HG02623 (cell line): Measurements from ENCODE around the gene ZNF415.
"Not testable (repeated sequence)": the region's sequence is repeated elsewhere in the genome, so short reads cannot be mapped to it uniquely, and the experiment has no call there.

Experiments used
- ATAC-seq: cut with Tn5 transposase; IDR thresholded peaks from one replicate; pipeline ENCODE4 v1.9.1; 2021; ENCODE audit warnings: moderate library complexity; ENCODE audit not compliant: unreplicated experiment

ZNF415 gene

GRCh38 chr19:53132141-53132991, at the start of gene ZNF415:
ZNF415 (minus strand) TSS chr19:53132910; CDS start chr19:53122676, 10,234 bp downstream.
- ATAC-seq, result no peak

DNA sequence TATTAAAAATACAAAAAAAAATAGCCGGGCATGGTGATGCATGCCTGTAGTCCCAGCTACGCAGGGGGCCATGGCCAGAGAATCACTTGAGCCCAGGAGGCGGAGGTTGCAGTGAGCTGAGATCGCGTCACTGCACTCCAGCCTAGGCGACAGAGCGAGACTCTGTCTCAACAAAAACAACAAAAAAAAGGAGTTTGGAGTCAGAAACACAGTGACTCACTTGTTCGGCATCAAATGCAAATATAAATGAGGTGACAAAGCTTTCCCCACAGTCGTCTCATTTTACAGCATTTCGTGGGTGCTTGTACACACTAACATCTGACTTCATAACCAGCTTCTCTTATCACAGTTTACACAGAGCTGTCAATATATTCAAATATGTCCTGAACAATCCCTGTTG, 49.5 kb upstream of the ZNF415 start:
- no peak for ATAC-seq

DNA sequence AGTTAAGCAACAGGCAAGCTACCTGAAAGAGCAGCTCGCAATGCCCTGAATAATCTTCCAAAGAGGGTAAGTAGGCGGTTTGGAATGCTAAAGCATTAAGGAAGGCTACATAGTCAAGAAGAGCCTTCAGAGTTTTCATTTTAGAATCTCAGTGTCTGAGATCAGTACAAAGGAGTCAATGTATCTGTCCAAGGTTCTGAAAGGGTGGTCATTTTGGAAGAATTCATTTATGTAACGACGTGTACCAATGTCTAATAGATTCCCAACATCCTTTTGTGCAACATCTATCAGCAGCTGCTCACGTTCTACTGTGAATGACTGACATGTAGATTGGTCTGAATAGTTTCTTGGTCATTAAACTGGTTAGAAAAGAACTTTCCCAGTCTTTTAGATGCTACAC, 45.3 kb upstream of the ZNF415 start:
- no peak for ATAC-seq

DNA sequence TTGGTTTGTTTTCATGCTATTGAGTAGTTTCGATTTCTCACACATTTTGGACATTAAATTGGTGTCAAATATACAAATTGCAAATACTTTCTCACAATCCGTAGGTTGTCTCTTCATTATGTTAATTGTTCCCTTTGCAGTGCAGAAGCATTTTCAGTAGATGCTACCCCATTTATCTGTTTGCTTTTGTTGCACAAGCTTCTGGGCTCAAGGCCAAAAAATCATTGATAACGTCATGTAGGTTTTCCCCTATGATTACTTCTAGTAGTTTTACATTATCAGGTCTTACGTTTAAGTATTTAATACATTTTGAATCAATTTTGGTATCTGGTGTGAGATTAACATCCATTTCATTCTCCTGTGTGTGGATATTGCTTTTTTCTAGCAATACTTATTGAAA, 40.2 kb upstream of the ZNF415 start:
- no peak for ATAC-seq

GRCh38 chr19:53165691-53166091, 33.0 kb upstream of the ZNF415 start:
- no peak for ATAC-seq

DNA sequence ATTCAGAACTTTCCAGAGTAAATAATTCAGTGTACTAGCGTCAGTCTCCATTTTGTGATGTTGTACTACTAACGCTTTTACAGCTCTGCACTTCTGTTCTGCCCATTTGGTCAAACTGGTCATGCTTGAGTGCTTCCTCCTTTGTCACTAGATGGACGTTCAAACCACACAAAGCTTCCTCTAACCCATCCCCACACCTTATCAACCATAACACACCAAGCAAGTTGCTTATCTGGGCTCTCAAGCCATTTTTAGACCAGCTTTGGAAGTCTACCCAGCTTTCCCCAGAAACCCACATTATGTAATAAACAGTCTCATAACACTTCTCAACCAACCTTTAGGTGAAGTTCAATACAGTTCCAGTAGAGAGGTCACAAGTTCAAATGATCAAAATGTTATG, 28.4 kb upstream of the ZNF415 start:
- ATAC-seq, result no peak

GRCh38 chr19:53160350-53160749, 27.6 kb upstream of the ZNF415 start:
- no peak for ATAC-seq

- no peak for ATAC-seq
These were observed 25.5 kb upstream of the ZNF415 start for GRCh38 chr19:53158119-53158656.

DNA sequence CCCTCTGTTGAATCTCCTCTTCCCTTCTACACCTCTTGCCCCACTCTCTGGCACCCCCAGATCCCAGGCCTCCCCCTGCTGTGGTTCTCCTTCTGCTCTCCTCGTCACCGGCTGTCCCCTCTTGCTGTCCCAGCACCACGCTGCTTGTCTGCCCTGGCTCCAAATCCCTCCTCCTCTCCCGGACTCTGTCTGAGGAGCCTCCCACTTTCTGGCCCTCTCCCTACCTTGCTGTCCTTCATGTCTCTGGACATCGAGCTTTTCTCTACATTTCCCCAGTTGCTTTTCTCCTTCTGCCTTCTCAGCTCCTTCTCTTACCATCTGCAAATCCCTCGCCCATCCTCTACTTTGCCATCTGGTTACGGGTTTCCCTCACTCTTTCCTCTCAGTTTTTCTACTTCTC, 24.9 kb upstream of the ZNF415 start:
- ATAC-seq, result no peak

GRCh38 chr19:53156850-53157249, 24.1 kb upstream of the ZNF415 start:
- ATAC-seq, result no peak

DNA sequence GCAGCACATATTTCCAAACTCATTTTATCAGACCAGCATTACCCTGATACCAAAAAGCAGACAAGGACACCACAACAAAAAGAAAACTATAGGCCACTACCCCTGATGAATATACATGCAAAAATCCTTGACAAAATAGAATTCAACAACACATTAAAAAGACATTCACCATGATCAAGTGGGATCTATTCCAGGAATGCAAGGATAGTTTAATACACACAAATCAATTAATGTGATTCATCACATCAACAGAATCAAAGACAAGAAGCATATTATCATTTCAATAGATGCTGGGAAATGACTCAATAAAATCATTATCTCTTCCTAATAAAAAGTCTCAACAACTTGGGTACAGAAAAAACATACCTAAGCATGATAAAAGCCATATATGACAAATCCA, 14.9 kb upstream of the ZNF415 start:
- no peak for ATAC-seq

DNA sequence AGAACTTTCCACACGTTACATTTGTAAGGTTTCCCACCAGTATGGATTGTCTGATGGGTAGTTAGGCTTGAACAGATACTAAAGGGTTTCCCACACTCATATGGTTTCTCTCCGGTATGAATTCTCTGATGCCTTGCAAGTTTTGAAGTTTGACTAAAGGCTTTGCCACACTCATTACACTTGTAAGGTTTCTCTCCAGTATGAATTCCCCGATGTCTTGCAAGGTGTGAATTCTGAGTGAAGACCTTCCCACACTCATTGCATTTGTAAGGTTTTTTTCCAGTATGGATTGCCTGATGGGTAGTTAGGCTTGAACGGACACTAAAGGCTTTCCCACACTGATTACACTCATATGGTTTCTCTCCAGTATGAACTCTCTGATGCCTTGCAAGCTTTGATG, 7.6 kb upstream of the ZNF415 start:
- ATAC-seq, result no peak

GRCh38 chr19:53136432-53136831, 3.7 kb upstream of the ZNF415 start:
- no peak for ATAC-seq

DNA sequence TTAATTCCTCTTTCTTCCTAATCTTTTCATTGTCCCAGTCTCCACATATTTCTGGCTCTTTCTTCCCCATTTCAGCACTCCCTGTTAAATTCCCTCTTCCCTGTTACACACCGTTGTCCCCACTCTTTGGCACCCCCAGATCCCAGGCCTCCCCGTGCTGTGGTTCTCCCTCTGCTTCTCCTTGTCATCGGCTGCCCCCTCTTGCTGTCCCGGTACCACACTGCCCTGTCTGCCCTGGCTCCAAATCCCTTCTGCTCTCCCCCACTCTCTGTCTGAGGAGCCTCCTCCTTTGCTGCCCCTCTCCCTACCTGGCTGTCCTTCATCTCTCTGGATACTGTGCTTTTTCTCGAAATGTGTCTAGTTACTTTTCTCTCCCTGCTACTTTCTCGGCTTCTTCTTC, 983 bp downstream of the ZNF415 start:
- ATAC-seq, result no peak

GRCh38 chr19:53131085-53131590, 1.6 kb downstream of the ZNF415 start:
- ATAC-seq, result no peak

- no peak for ATAC-seq
These were observed 2.2 kb downstream of the ZNF415 start for GRCh38 chr19:53130506-53130905.

DNA sequence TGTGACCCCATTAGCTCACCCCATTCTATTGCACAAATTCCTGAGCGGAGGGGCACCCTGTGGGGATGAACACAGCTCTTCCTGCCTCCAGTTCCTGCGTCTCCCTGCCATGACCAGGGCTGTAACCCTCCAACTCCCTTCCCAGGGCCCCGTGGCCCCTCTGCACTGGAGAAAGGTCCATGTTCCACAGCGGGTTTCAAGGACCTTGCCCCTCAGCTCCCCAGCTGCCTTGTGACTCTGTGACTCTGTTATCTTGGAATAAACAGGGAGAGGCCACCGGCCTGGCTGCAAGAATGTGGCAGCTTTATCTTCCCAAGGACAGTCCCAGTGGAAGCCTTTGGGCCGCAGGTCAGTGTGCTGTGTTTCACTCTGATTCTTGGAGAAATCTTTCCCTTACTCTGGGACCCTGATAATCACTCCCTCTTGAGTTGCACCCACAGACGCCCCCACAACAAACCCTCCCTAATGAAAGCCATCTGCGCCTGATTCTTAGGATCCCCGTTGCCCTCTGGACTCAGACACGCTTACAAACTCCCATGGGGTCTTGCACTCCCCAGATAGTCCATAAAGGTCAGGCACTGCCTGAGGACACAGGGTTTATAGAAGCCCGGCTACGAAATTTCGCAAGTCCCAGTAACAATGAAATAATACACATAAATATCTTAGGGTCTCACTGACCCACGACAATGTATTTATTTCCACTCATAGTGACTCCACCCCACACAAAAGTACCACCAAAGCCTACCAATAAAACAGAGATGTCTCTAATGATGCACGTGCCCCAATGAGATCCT, 5.8 kb downstream of the ZNF415 start:
- not testable (repeated sequence) for ATAC-seq

GRCh38 chr19:53123400-53123799, 9.3 kb downstream of the ZNF415 start:
- no peak for ATAC-seq

DNA sequence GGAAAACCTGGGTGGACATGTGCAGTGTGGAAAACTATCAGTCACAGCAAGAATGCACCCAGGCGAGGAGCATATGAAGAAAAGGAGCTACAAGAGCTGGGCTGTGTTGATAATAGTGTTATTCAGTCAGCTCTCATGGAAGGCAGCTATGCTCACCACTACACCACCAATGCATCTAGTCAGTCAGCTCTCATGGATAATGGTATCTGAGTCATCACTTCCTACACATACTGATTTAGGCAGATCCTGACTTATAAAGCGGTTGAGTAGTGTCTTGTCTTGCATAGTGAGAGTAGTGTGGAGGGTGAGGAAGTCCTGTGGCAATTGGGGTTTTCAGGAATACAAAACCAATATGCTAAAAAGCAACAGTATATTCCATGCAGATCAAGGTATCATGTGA, 20.4 kb downstream of the ZNF415 start:
- no peak for ATAC-seq

GRCh38 chr19:53109527-53109926, 23.2 kb downstream of the ZNF415 start:
- no peak for ATAC-seq
